Measurements from ENCODE around the gene FAM174C.

- TF ChIP-seq, protein P1, sequence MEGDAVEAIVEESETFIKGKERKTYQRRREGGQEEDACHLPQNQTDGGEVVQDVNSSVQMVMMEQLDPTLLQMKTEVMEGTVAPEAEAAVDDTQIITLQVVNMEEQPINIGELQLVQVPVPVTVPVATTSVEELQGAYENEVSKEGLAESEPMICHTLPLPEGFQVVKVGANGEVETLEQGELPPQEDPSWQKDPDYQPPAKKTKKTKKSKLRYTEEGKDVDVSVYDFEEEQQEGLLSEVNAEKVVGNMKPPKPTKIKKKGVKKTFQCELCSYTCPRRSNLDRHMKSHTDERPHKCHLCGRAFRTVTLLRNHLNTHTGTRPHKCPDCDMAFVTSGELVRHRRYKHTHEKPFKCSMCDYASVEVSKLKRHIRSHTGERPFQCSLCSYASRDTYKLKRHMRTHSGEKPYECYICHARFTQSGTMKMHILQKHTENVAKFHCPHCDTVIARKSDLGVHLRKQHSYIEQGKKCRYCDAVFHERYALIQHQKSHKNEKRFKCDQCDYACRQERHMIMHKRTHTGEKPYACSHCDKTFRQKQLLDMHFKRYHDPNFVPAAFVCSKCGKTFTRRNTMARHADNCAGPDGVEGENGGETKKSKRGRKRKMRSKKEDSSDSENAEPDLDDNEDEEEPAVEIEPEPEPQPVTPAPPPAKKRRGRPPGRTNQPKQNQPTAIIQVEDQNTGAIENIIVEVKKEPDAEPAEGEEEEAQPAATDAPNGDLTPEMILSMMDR (IDR thresholded peaks at IDR 0.05), result no peak
- TF ChIP-seq POLR2A (IDR thresholded peaks at IDR 0.05) (no peak), POLR2AphosphoS5 (IDR thresholded peaks at IDR 0.05; ENCODE audit: insufficient read depth in 1 of 2, low read depth in 1 of 2) (no peak)
These were observed 7.4 kb downstream of the FAM174C start for GRCh38 chr19:1282588-1283206.

Measured in vagina (tissue), 2 donors.